Panc1 (cell line): ENCODE data around the gene SCYGR5. TPM values are rescaled to one million over a fixed set of nuclear protein-coding genes. Genes with fewer than 3 reads are reported as not detected.
"Not testable (repeated sequence)": the region's sequence is repeated elsewhere in the genome, so short reads cannot be mapped to it uniquely, and the experiment has no call there.

ENCODE experiments used
- ATAC-seq: fragments of 200-7000 bp; cut with Tn5 transposase; 2 replicates; pipeline ENCODE4 v1.9.1; 2020; ENCODE audit warnings: mild to moderate bottlenecking, moderate library complexity
- BruUV-seq: library from RNA; stranded (reverse); fragments of 400-500 nt; replicated peaks from 2 replicates; lab custom pipeline; 2021; lab: Mats Ljungman, UMichigan
- CTCF ChIA-PET: fragments of 300-600 bp; sonication (Branson Sonifier 250); formaldehyde crosslinking; loops from one replicate; lab custom pipeline; 2022; ENCODE audit warnings: antibody characterized with exemption; lab: Charles Lee
- POLR2A ChIA-PET: fragments of 300-600 bp; sonication (Branson Sonifier 250); formaldehyde crosslinking; loops from one replicate; lab custom pipeline; 2022; ENCODE audit warnings: antibody characterized with exemption; lab: Charles Lee
- DNase-seq: peaks from one replicate; pipeline ENCODE4 v3.0.0-alpha.2; 2010; ENCODE audit warnings: low read depth, low spot score
- H3K27ac ChIP-seq: 2 replicates; pipeline ENCODE4 v1.5.1; 2011; ENCODE audit warnings: mild to moderate bottlenecking, low read length, inconsistent platforms
- H3K27me3 ChIP-seq: fragments of 200-500 bp; sonication (Bioruptor generic); 2 replicates; pipeline ENCODE4 v1.6.0; 2014; ENCODE audit warnings: low read length, inconsistent platforms; ENCODE audit not compliant: control insufficient read depth, insufficient read depth
- H3K36me3 ChIP-seq: fragments of 200-500 bp; sonication (Bioruptor generic); 2 replicates; pipeline ENCODE4 v1.5.1; 2014; ENCODE audit warnings: inconsistent platforms, mild to moderate bottlenecking, low read length, moderate library complexity; ENCODE audit not compliant: control insufficient read depth, insufficient read depth
- H3K4me1 ChIP-seq: 2 replicates; pipeline ENCODE4 v1.5.1; 2011; ENCODE audit warnings: inconsistent platforms, mild to moderate bottlenecking, low read length, moderate library complexity; ENCODE audit not compliant: control insufficient read depth, insufficient read depth
- H3K4me3 ChIP-seq, 2 experiments: 2 replicates each; pipeline ENCODE4 v1.5.1; 2011 to 2012; ENCODE audit warnings: low read depth in 2 of 2, low read length in 2 of 2, mild to moderate bottlenecking in 2 of 2, inconsistent platforms in 1 of 2, moderate library complexity in 1 of 2
- H3K9me3 ChIP-seq: fragments of 200-500 bp; sonication (Bioruptor generic); 2 replicates; pipeline ENCODE4 v1.5.1; 2014; ENCODE audit warnings: low read depth, mild to moderate bottlenecking, inconsistent platforms, low read length, moderate library complexity; ENCODE audit not compliant: control insufficient read depth, insufficient read depth
- POLR2AphosphoS5 ChIP-seq: IDR thresholded peaks from 2 replicates; pipeline ENCODE4 v1.6.1; 2012; ENCODE audit warnings: mild to moderate bottlenecking, low read depth, low read length, moderate library complexity
- SIN3A ChIP-seq: IDR thresholded peaks from 2 replicates; pipeline ENCODE4 v1.6.1; 2012; ENCODE audit warnings: low read depth, mild to moderate bottlenecking, low read length, moderate library complexity, borderline replicate concordance; ENCODE audit not compliant: insufficient read depth
- TCF7L2 ChIP-seq: IDR thresholded peaks from 2 replicates; pipeline ENCODE4 v1.6.1; 2011; ENCODE audit warnings: mild to moderate bottlenecking, low read depth, low read length, inconsistent platforms
- in situ Hi-C: cut with HindIII; loops from 2 replicates; pipeline ENCODE4 v1.10.0; 2016; ENCODE audit warnings: low sequenced_read_pairs, low pct_unique_long_range_greater_than_20kb
- intact Hi-C: fragments of 100-400 bp; cut with micrococcal nuclease; formaldehyde crosslinking; loops from one replicate; pipeline ENCODE4 v1.10.0; 2022; ENCODE audit not compliant: unreplicated experiment
- total RNA-seq: library from RNA; stranded (reverse); gene quantifications from one replicate; pipeline ENCODE4 v1.2.1, GENCODE V29; 2021; ENCODE audit not compliant: unreplicated experiment
- TF ChIP-seq, protein P1 (sequence below): fragments of 450-650 bp; IDR thresholded peaks from 2 replicates; pipeline ENCODE4 v1.5.1; 2017; ENCODE audit warnings: mild to moderate bottlenecking
- TF ChIP-seq, protein P2 (sequence below), 2 experiments: IDR thresholded peaks; 2 replicates each; pipeline ENCODE4 v1.6.1; 2011 to 2012; ENCODE audit warnings: low read depth in 2 of 2, control low read depth in 1 of 2, low read length in 1 of 2, mild to moderate bottlenecking in 1 of 2, moderate library complexity in 1 of 2; ENCODE audit not compliant: insufficient read depth in 1 of 2

The SCYGR5 gene
- total RNA-seq, 1 experiment from 2014 or later, result not detected

DNA sequence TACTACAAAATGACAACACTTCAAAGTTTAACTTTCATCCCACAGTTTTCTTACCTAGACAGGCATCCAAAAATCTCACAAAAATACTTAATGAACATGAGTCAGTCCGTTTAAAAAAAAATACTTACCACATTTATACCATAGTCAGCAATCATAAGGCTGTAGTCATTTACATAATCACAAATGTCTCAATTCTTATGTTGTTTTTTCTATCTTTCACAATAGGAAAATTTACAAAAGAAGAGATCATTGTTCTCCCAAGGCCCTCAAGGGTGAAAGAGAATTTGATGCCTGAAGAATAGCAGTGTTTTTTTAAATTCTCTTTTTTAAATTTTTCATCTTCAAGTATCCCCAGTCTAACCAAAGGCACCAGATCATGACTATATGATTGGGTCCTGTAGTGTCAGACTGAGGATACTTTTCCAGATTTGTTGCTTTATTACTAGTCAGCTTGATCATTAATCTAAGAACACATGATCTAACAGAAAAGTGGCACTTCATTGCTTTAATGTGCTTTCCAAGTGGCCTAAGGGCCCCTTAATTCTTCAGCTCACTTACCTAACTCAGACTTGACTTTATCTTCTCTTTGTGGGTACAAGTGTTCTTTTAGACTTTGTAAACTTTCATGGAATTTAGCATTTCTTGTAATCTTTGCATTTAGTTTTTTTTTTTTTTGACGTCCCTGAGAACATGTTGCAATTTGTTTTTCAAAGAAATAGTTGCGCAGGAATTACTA, 4.7 kb downstream of the SCYGR5 start:
- Histone ChIP-seq H3K9me3 (no peaks in the 10 kb centered on the region), H3K36me3 (no peaks in the 10 kb centered on the region), H3K4me1 (no peaks in the 10 kb centered on the region), H3K27me3 (no peaks in the 10 kb centered on the region), H3K27ac (no peak overlapping the region), H3K4me3 (no peak overlapping the region)
- TF ChIP-seq POLR2AphosphoS5, result no peak
- TF ChIP-seq, protein P1, sequence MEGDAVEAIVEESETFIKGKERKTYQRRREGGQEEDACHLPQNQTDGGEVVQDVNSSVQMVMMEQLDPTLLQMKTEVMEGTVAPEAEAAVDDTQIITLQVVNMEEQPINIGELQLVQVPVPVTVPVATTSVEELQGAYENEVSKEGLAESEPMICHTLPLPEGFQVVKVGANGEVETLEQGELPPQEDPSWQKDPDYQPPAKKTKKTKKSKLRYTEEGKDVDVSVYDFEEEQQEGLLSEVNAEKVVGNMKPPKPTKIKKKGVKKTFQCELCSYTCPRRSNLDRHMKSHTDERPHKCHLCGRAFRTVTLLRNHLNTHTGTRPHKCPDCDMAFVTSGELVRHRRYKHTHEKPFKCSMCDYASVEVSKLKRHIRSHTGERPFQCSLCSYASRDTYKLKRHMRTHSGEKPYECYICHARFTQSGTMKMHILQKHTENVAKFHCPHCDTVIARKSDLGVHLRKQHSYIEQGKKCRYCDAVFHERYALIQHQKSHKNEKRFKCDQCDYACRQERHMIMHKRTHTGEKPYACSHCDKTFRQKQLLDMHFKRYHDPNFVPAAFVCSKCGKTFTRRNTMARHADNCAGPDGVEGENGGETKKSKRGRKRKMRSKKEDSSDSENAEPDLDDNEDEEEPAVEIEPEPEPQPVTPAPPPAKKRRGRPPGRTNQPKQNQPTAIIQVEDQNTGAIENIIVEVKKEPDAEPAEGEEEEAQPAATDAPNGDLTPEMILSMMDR, result no peak
- TF ChIP-seq, protein P2, sequence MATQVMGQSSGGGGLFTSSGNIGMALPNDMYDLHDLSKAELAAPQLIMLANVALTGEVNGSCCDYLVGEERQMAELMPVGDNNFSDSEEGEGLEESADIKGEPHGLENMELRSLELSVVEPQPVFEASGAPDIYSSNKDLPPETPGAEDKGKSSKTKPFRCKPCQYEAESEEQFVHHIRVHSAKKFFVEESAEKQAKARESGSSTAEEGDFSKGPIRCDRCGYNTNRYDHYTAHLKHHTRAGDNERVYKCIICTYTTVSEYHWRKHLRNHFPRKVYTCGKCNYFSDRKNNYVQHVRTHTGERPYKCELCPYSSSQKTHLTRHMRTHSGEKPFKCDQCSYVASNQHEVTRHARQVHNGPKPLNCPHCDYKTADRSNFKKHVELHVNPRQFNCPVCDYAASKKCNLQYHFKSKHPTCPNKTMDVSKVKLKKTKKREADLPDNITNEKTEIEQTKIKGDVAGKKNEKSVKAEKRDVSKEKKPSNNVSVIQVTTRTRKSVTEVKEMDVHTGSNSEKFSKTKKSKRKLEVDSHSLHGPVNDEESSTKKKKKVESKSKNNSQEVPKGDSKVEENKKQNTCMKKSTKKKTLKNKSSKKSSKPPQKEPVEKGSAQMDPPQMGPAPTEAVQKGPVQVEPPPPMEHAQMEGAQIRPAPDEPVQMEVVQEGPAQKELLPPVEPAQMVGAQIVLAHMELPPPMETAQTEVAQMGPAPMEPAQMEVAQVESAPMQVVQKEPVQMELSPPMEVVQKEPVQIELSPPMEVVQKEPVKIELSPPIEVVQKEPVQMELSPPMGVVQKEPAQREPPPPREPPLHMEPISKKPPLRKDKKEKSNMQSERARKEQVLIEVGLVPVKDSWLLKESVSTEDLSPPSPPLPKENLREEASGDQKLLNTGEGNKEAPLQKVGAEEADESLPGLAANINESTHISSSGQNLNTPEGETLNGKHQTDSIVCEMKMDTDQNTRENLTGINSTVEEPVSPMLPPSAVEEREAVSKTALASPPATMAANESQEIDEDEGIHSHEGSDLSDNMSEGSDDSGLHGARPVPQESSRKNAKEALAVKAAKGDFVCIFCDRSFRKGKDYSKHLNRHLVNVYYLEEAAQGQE (IDR thresholded peaks at IDR 0.05; ENCODE audit: insufficient read depth in 1 of 2, low read depth in 2 of 2, low read length in 1 of 2), result no peak
- TF ChIP-seq TCF7L2, result no peak
- TF ChIP-seq SIN3A, result no peak
- intact Hi-C loops, result no loop called here
- ATAC-seq (no peak), DNase-seq (no peak)
- CTCF ChIA-PET, result no interaction called here
- POLR2A ChIA-PET, result no interaction called here
- in situ Hi-C loops, result no loop called here
- BruUV-seq, result no TSS peak

DNA sequence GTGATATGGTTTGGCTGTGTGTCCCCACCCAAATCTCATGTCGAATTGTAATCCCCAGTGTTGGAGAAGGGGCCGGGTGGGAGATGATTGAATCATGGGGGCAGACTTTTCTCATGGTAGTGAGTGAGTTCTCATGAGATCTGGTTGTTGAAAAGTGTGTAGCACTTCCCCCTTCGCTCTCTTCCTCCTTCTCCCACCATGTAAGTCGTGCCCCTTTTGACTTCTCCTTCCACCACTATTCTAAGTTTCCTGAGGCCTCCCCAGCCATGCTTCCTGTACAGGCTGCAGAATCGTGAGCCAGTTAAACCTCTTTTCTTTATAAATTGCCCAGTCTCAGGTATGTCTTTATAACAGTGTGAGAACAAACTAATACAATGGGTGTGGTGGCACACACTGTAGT, 7.0 kb downstream of the SCYGR5 start:
- BruUV-seq, ATAC-seq, H3K27me3 ChIP-seq, intact Hi-C loops, in situ Hi-C loops, H3K36me3 ChIP-seq, POLR2A ChIA-PET, H3K4me1 ChIP-seq, DNase-seq, H3K9me3 ChIP-seq, H3K4me3 ChIP-seq, H3K27ac ChIP-seq, CTCF ChIA-PET: not testable (repeated sequence)

DNA sequence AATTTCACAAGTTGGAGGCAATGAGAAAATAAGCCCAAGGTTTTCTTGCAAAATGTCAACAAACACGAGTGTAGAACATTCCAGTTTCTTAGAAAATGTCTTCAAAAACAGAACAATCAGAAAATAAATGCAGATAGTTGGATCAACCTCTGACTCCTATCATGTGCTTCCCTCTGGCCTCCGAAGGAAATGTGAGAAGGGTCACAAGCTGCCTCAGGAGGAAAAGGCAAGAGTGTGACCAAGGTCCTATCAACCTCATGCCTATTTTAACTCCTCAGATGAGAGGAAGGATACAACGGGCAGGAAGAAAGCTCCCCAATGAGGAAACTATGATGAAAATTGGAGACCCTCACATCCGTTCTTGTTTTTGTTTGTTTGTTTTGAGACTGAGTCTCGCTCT, 7.9 kb downstream of the SCYGR5 start:
- ATAC-seq (no peak), DNase-seq (no peak)
- ChIA-PET POLR2A (no interaction called here), CTCF (no interaction called here)
- no TSS peak for BruUV-seq
- no peak for TF ChIP-seq TCF7L2
- no peak for TF ChIP-seq SIN3A
- TF ChIP-seq, protein P2 (IDR thresholded peaks at IDR 0.05; ENCODE audit: insufficient read depth in 1 of 2, low read depth in 2 of 2, low read length in 1 of 2), result no peak
- TF ChIP-seq POLR2AphosphoS5, result no peak
- TF ChIP-seq, protein P1, result no peak
- in situ Hi-C loops, result no loop called here
- intact Hi-C loops, result no loop called here
- Histone ChIP-seq H3K4me1 (no peaks in the 10 kb centered on the region), H3K27ac (no peak overlapping the region), H3K36me3 (no peaks in the 10 kb centered on the region), H3K27me3 (no peaks in the 10 kb centered on the region), H3K9me3 (no peaks in the 10 kb centered on the region), H3K4me3 (no peak overlapping the region)
